ENCODE data around the gene H1-8. TPM values are rescaled to one million over a fixed set of nuclear protein-coding genes. Genes with fewer than 3 reads are reported as not detected.

Gene H1-8
- total RNA-seq = not detected in 2 replicates

GRCh38 chr3:129543156-129543790, at the start of gene H1-8:
Gene H1-8 (plus strand): TSS chr3:129543175. CDS start chr3:129543219, 44 bp downstream.

GRCh38 chr3:129528589-129529100, 14.3 kb upstream of the H1-8 start, which contains the start of gene RHO:
Gene RHO (plus strand): TSS chr3:129528639. CDS start chr3:129528734, 95 bp downstream.

Small RNAs within 50 kb of the gene (small RNA-seq; reads per million reads assigned to genes)
- not detected for gene RN7SL752P

Other genes starting within 250 kb of the H1-8 start
- gene EFCAB12, start 114.5 kb upstream of the H1-8 start, total RNA-seq = under 0.01 TPM in 1 of 2 replicates, not detected in the other
- 16.8 and 22.4 TPM in 2 replicates for gene MBD4, start 103.2 kb upstream of the H1-8 start, total RNA-seq
- 21.4 and 48.7 TPM in 2 replicates for gene IFT122, start 103.0 kb upstream of the H1-8 start, total RNA-seq
- gene RHO, start 14.5 kb upstream of the H1-8 start, total RNA-seq = not detected in 2 replicates
- 51.8 and 95.2 TPM in 2 replicates for gene PLXND1, start 63.5 kb downstream of the H1-8 start, total RNA-seq

Data from placental epithelial cell (primary cell).